ENCODE results near the gene NEURL2.

DNA sequence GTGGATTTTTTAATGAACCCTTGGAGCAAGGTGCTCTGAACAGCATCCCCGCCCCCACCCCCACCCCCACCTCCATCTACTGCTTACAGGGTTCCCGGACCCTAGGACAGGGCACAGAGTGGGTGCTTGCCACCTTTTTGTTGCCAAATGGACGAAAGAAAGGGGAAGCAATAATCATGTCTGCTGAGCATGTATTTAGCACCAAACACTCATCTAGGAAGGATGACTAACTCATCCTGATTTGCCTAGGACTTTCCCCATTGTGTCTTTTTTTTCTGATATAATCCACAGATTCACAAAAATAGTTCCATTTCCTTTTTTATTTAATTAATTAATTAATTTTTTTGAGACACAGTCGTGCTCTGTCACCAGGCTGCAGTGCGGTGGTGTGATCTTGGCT lies 22.1 kb upstream of the NEURL2 start:
- TF ChIP-seq, protein P1, sequence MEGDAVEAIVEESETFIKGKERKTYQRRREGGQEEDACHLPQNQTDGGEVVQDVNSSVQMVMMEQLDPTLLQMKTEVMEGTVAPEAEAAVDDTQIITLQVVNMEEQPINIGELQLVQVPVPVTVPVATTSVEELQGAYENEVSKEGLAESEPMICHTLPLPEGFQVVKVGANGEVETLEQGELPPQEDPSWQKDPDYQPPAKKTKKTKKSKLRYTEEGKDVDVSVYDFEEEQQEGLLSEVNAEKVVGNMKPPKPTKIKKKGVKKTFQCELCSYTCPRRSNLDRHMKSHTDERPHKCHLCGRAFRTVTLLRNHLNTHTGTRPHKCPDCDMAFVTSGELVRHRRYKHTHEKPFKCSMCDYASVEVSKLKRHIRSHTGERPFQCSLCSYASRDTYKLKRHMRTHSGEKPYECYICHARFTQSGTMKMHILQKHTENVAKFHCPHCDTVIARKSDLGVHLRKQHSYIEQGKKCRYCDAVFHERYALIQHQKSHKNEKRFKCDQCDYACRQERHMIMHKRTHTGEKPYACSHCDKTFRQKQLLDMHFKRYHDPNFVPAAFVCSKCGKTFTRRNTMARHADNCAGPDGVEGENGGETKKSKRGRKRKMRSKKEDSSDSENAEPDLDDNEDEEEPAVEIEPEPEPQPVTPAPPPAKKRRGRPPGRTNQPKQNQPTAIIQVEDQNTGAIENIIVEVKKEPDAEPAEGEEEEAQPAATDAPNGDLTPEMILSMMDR (IDR thresholded peaks at IDR 0.05) = no peak
- TF ChIP-seq POLR2A (IDR thresholded peaks at IDR 0.05) = no peak

All from lower leg skin (tissue), 3 donors.